AG09319 (cell line): ENCODE data around the gene RDH16.
"Not testable (repeated sequence)": the region's sequence is repeated elsewhere in the genome, so short reads cannot be mapped to it uniquely, and the experiment has no call there.

Source experiments
- DNase-seq: peaks from one replicate; pipeline ENCODE4 v3.0.0-alpha.2; 2010; ENCODE audit warnings: low read depth; ENCODE audit errors: extremely low read depth
- TF ChIP-seq, protein P1 (sequence below): IDR thresholded peaks from 2 replicates; pipeline ENCODE4 v1.5.1; 2011; ENCODE audit warnings: low read depth, mild to moderate bottlenecking, inconsistent platforms, low read length, moderate library complexity

RDH16 gene

DNA sequence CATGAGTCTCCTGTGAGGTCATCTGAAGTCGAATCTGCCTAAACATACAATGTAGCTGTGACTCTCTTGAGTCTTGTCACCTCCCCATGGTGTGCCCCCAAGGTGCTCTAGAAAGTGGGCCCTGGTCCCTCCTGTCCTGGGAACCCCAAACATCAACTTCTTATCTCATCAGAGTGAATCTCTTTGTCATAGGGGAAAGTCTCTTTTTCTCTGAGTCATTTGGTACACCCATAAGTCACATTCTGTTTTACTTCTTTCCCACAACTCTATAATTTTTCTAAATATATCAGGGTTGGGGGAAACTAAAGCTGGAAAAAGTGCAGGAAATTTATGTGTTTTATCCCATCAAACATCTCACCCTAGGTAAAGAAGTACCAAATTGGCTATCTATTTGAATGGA is 36.1 kb downstream of the RDH16 start:
- TF ChIP-seq, protein P1, sequence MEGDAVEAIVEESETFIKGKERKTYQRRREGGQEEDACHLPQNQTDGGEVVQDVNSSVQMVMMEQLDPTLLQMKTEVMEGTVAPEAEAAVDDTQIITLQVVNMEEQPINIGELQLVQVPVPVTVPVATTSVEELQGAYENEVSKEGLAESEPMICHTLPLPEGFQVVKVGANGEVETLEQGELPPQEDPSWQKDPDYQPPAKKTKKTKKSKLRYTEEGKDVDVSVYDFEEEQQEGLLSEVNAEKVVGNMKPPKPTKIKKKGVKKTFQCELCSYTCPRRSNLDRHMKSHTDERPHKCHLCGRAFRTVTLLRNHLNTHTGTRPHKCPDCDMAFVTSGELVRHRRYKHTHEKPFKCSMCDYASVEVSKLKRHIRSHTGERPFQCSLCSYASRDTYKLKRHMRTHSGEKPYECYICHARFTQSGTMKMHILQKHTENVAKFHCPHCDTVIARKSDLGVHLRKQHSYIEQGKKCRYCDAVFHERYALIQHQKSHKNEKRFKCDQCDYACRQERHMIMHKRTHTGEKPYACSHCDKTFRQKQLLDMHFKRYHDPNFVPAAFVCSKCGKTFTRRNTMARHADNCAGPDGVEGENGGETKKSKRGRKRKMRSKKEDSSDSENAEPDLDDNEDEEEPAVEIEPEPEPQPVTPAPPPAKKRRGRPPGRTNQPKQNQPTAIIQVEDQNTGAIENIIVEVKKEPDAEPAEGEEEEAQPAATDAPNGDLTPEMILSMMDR, result no peak
- DNase-seq, result no peak

DNA sequence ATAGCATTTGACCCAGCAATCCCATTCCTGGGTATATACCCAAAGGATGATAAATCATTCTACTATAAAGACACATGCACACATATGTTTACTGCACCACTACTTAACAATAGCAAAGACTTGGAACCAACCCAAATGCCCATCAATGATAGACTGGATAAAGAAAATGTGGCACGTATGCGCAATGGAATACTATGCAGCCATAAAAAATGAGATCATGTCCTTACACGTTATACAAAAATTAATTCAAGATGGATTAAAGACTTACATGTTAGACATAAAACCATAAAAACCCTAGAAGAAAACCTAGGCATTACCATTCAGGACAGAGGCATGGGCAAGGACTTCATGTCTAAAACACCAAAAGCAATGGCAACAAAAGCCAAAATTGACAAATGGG is 39.3 kb downstream of the RDH16 start:
- not testable (repeated sequence) for DNase-seq

DNA sequence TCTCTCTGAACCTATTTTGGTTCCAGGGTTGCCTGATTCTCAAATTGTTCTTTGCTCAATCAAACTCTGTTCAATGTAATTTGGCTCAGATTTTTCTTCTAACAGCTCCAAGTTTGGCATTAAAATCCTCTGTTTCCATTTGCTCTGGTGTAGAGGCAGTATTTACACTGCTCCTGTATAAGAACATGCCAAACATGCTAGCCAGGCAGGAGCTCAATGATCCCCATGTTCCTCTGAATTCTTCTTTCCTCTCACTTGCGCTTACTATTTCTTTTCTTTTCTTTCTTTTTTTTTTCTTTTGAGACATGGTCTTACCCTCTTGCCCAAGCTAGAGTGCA is 40.4 kb downstream of the RDH16 start:
- TF ChIP-seq, protein P1, result no peak
- no peak for DNase-seq

DNA sequence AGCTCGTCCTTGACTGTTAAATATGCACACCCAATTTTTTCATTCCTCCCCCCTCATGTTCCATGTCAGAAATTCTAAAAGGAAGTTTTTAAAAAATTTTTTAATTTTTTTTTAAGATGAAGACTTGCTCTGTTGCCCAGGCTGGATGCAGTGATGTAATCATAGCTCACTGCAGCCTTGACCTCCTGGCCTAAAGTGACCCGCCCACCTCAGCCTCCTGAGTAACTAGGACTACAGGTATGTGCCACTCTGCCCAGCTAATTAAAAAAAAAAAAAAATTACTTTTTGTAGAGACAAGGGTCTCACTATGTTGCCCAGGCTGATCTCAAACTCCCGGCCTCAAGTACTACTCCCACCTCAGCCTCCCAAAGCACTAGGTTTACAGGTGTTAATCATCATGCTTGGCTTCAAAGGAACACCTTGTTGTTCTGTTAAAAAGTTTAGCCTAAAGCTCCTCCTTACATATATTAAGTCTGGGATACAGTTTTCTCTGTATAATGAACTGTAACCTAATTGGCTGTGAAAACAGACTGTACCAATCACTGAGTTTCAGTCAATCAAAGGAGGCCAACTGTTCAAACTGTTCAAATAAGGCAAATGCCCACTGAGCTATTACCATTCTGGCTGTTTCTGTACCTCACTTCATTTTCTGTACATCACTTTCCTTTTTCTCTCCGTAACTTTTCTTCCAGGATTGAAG is 41.0 kb downstream of the RDH16 start:
- TF ChIP-seq, protein P1, result no peak

DNA sequence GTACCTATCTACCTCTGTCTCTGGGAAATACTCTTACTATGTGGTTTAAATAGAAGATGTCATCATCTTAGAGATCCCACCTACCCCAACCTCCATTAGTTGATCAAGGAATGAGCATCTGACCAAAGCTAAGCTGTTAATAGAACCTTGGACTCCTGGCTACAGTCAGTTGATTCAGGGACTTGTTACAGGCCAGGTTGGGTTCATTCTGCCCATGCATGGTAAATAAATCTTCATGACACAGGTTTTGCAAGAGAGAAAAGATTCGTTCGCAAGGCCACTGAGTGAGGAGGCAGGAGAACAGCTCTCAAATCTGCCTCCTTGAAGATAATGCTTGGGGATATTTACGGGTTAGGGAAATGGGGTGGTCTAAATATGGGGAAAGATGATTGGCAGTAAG is 42.7 kb downstream of the RDH16 start:
- DNase-seq, result no peak
- TF ChIP-seq, protein P1, result no peak

More for the DNA sequence above, 41.0 kb downstream of the RDH16 start:
- DNase-seq, result no peak

DNA sequence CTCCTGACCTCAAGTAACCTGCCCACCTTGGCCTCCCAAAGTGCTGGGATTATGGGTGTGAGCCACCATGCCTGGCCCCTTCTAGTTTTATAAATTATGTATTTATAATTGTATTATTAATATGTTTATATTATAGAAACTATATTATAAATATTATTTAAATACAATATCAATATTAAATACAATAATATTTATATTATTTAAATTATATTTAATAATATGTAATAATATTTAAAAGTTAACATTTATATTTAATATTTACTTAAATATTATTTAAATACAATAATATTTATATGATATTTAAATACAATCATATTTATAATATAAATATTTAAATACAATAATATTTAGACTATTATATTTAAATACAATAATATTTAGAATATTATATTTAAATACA is 43.2 kb downstream of the RDH16 start:
- DNase-seq, result no peak

DNA sequence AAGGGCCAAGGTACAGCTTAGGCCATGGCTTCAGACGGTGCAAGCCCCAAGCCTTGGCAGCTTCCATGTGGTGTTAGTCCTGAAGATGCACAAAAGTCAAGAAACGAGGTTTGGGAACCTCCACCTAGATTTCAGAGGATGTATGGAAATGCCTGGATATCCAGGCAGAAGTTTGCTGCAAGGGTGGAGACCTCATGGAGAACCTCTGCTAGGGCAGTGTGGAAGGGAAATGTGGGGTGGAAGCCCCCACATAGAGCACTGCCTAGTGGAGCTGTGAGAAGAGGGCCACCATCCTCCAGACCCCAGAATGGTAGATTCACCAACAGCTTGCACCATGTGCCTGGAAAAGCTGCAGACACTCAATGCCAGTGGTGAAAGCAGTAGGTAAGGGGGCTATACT is 48.0 kb downstream of the RDH16 start:
- DNase-seq, result not testable (repeated sequence)

More for the DNA sequence above, 43.2 kb downstream of the RDH16 start:
- TF ChIP-seq, protein P1, result no peak

DNA sequence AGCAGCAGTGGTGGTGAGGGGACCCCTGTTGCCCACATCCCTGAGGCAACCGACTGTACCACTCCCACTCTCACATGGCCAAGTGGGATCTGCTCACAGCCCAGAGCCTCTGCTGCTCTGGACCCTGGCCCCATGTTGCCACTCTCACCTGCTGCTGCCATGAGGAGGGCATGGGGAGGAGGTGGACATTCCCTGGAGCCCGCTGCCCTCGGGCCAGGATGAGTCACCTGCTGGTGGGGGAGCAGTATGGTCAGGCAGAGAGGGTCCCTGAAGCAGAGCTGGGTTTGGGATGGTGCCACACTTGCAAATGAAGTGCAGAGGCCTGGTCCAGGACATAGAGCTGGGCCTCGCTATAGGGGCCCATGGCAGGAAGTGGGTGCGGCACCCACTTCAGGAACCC is 49.3 kb downstream of the RDH16 start:
- TF ChIP-seq, protein P1, result no peak
- DNase-seq, result no peak

DNA sequence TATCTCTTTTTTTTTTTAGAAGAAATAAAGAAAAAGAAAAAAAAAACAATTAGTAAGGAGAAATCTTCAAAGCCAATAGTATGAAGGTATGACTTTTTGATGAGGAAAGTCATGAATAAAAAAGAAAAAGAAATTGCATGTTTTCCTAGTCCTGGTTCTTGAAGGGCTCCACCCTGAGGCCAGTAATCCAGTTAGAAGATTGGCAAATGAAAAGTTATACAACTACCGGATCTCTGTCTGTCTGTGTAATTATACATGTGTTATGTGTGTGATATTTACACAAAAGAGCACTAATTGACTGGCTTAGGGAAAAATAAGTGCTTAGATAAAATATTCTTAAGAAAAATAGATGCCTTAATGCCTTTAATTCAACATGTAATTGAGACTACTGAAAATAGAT is 51.6 kb downstream of the RDH16 start:
- TF ChIP-seq, protein P1, result no peak
- no peak for DNase-seq
